ENCODE results near the gene NPPB. TPM values are rescaled to one million over a fixed set of nuclear protein-coding genes. Genes with fewer than 3 reads are reported as not detected.

The NPPB gene
- polyA plus RNA-seq, 1 donor from 2014 or later, result not detected

DNA sequence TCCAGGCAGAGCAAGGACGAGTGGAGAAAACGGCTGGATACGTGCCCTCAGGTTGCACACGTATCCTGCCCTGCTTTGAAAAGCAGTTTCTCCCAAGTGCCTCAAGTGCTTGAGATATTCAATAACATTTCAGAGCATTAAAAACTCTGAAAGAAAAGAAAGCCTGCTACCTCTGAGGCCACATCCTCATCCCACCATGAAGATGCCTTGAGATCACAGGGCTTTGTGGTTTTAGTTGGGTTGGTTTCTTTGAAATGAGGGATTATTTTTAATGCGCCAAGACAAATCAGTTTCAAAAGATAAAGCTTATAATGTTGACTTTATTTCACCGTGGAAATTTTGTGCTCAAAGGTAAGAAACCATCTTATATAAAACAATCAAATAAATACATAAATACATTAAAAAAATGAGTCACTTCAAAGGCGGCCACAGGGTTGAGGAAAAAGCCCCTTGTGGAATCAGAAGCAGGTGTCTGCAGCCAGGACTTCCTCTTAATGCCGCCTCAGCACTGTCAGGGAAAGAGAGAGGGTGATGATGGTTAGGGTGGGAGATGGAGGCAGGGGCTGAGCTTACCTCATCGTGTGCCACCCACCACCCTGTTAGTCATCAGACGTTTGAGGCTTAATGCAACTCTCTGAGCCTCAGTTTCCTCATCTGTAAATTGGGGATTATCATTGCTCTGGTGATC, 1.4 kb downstream of the NPPB start:
- Histone ChIP-seq H3K4me2 (ENCODE audit: low read length) (no peak overlapping the region), H3K27me3 (ENCODE audit: insufficient read depth, low read depth, low read length) (peaks cover 50% of the 10 kb centered on the region), H3K9me3 (ENCODE audit: low read length) (no peaks in the 10 kb centered on the region), H2AFZ (ENCODE audit: low read depth, low read length) (no peak overlapping the region), H3K36me3 (ENCODE audit: insufficient read depth, low read length) (no peaks in the 10 kb centered on the region), H3K9me2 (ENCODE audit: insufficient read depth, low read length) (no peaks in the 10 kb centered on the region), H3K9ac (ENCODE audit: low read length) (no peak overlapping the region), H3K27ac (ENCODE audit: low read length) (no peak overlapping the region), H3K4me3 (ENCODE audit: low read length) (no peak overlapping the region), H3K79me2 (replicated peaks; ENCODE audit: insufficient read depth, low read length) (no peaks in the 10 kb centered on the region), H4K20me1 (ENCODE audit: insufficient read depth) (no peaks in the 10 kb centered on the region), H3F3A (ENCODE audit: insufficient read depth, low read length, poor library complexity, severe bottlenecking) (no peaks in the 10 kb centered on the region)
- TF ChIP-seq MXI1 (conservative IDR thresholded peaks at IDR 0.05; ENCODE audit: poor library complexity, severe bottlenecking), result no peak
- TF ChIP-seq, protein P1, sequence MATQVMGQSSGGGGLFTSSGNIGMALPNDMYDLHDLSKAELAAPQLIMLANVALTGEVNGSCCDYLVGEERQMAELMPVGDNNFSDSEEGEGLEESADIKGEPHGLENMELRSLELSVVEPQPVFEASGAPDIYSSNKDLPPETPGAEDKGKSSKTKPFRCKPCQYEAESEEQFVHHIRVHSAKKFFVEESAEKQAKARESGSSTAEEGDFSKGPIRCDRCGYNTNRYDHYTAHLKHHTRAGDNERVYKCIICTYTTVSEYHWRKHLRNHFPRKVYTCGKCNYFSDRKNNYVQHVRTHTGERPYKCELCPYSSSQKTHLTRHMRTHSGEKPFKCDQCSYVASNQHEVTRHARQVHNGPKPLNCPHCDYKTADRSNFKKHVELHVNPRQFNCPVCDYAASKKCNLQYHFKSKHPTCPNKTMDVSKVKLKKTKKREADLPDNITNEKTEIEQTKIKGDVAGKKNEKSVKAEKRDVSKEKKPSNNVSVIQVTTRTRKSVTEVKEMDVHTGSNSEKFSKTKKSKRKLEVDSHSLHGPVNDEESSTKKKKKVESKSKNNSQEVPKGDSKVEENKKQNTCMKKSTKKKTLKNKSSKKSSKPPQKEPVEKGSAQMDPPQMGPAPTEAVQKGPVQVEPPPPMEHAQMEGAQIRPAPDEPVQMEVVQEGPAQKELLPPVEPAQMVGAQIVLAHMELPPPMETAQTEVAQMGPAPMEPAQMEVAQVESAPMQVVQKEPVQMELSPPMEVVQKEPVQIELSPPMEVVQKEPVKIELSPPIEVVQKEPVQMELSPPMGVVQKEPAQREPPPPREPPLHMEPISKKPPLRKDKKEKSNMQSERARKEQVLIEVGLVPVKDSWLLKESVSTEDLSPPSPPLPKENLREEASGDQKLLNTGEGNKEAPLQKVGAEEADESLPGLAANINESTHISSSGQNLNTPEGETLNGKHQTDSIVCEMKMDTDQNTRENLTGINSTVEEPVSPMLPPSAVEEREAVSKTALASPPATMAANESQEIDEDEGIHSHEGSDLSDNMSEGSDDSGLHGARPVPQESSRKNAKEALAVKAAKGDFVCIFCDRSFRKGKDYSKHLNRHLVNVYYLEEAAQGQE (IDR thresholded peaks at IDR 0.05; ENCODE audit: borderline replicate concordance), result no peak
- no peak for TF ChIP-seq EZH2 (IDR thresholded peaks at IDR 0.05; ENCODE audit: borderline replicate concordance, insufficient read depth, low read length, poor library complexity, severe bottlenecking)
- TF ChIP-seq SMC3 (conservative IDR thresholded peaks at IDR 0.05; ENCODE audit: poor library complexity), result no peak
- TF ChIP-seq, protein P2, sequence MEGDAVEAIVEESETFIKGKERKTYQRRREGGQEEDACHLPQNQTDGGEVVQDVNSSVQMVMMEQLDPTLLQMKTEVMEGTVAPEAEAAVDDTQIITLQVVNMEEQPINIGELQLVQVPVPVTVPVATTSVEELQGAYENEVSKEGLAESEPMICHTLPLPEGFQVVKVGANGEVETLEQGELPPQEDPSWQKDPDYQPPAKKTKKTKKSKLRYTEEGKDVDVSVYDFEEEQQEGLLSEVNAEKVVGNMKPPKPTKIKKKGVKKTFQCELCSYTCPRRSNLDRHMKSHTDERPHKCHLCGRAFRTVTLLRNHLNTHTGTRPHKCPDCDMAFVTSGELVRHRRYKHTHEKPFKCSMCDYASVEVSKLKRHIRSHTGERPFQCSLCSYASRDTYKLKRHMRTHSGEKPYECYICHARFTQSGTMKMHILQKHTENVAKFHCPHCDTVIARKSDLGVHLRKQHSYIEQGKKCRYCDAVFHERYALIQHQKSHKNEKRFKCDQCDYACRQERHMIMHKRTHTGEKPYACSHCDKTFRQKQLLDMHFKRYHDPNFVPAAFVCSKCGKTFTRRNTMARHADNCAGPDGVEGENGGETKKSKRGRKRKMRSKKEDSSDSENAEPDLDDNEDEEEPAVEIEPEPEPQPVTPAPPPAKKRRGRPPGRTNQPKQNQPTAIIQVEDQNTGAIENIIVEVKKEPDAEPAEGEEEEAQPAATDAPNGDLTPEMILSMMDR (IDR thresholded peaks at IDR 0.05; ENCODE audit: poor library complexity, severe bottlenecking), result no peak
- no peak for TF ChIP-seq EP300 (conservative IDR thresholded peaks at IDR 0.05; ENCODE audit: poor library complexity, severe bottlenecking)
- no peak for TF ChIP-seq TAF1 (IDR thresholded peaks at IDR 0.05; ENCODE audit: low read depth)
- TF ChIP-seq RAD21 (conservative IDR thresholded peaks at IDR 0.05), result no peak
- no peak for TF ChIP-seq POLR2AphosphoS5 (IDR thresholded peaks at IDR 0.05)

DNA sequence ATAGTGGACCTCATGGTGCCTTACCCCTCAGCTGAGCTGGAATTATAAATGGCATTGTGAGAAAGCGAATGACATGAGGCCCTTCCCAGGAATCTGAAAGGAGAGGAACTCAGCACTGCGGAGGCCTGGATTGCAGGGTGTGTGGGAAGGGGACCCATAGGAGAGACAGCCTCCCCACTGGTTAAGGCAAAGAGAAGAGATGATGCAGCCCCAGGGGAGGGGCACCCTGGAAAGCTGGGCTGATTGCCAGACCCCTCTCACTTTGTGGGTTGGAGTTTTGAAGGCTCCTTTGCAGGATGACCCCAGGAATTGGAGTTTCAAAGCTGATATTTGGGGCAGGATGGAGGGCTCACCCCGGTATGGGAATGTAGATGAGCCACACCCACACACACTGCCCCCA, 2.0 kb downstream of the NPPB start:
- H3K27me3 ChIP-seq (ENCODE audit: insufficient read depth, low read depth, low read length), result peaks cover 49% of the 10 kb centered on the region
- H3K27ac ChIP-seq (ENCODE audit: low read length), result no peak overlapping the region
- H2AFZ ChIP-seq (ENCODE audit: low read depth, low read length), result no peak overlapping the region
- H3K9me2 ChIP-seq (ENCODE audit: insufficient read depth, low read length), result no peaks in the 10 kb centered on the region
- no peaks in the 10 kb centered on the region for H3K79me2 ChIP-seq (replicated peaks; ENCODE audit: insufficient read depth, low read length)
- H3K9ac ChIP-seq (ENCODE audit: low read length), result no peak overlapping the region
- no peaks in the 10 kb centered on the region for H3K9me3 ChIP-seq (ENCODE audit: low read length)
- H3F3A ChIP-seq (ENCODE audit: insufficient read depth, low read length, poor library complexity, severe bottlenecking), result no peaks in the 10 kb centered on the region
- no peak overlapping the region for H3K4me2 ChIP-seq (ENCODE audit: low read length)
- no peaks in the 10 kb centered on the region for H3K36me3 ChIP-seq (ENCODE audit: insufficient read depth, low read length)
- no peaks in the 10 kb centered on the region for H4K20me1 ChIP-seq (ENCODE audit: insufficient read depth)
- TF ChIP-seq TAF1 (IDR thresholded peaks at IDR 0.05; ENCODE audit: low read depth) (no peak), EP300 (conservative IDR thresholded peaks at IDR 0.05; ENCODE audit: poor library complexity, severe bottlenecking) (no peak), RAD21 (conservative IDR thresholded peaks at IDR 0.05) (no peak), MXI1 (conservative IDR thresholded peaks at IDR 0.05; ENCODE audit: poor library complexity, severe bottlenecking) (no peak), EZH2 (IDR thresholded peaks at IDR 0.05; ENCODE audit: borderline replicate concordance, insufficient read depth, low read length, poor library complexity, severe bottlenecking) (no peak), SMC3 (conservative IDR thresholded peaks at IDR 0.05; ENCODE audit: poor library complexity) (no peak), POLR2AphosphoS5 (IDR thresholded peaks at IDR 0.05) (no peak)
- TF ChIP-seq, protein P2 (IDR thresholded peaks at IDR 0.05; ENCODE audit: poor library complexity, severe bottlenecking), result no peak
- TF ChIP-seq, protein P1 (IDR thresholded peaks at IDR 0.05; ENCODE audit: borderline replicate concordance), result no peak
- no peak overlapping the region for H3K4me3 ChIP-seq (ENCODE audit: low read length)

Data from neural cell (in vitro differentiated cells).